HG03439 (cell line): ENCODE data around the gene ARF5.
"Not testable (repeated sequence)": the region's sequence is repeated elsewhere in the genome, so short reads cannot be mapped to it uniquely, and the experiment has no call there.

Experiments
- ATAC-seq: cut with Tn5 transposase; IDR thresholded peaks from one replicate; pipeline ENCODE4 v1.9.1; 2021; ENCODE audit warnings: mild to moderate bottlenecking, moderate library complexity; ENCODE audit not compliant: unreplicated experiment

ARF5 gene

GRCh38 chr7:127588019-127588696 is at the start of gene ARF5:
Gene ARF5, plus strand, starts transcription at chr7:127588411. Its CDS starts 88 bp downstream, at chr7:127588499.
- ATAC-seq = peak; percentile 62

- no peak for ATAC-seq
Measured at GRCh38 chr7:127539116-127539515, 49.1 kb upstream of the ARF5 start.

GRCh38 chr7:127540461-127540860 is 47.8 kb upstream of the ARF5 start:
- ATAC-seq = not testable (repeated sequence)

- no peak for ATAC-seq
Measured at GRCh38 chr7:127541548-127541947, 46.7 kb upstream of the ARF5 start.

DNA sequence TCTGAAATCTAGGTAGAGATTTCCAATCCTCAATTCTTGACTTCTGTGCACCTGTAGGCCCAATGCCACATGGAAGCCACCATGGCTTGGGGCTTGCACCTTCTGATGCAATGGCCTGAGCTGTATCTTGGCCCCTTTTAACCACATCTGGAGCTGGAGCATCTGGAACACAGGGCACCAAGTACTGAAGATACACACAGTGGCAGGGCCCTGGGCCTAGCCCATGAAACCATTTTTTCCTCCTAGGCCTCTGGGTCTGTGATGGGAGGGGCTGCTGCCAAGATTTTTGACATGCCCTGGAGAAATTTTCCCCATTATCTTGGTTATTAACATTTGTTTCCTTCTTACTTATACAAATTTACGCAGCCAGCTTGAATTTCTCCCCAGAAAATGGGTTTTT is 41.9 kb upstream of the ARF5 start:
- ATAC-seq = no peak

DNA sequence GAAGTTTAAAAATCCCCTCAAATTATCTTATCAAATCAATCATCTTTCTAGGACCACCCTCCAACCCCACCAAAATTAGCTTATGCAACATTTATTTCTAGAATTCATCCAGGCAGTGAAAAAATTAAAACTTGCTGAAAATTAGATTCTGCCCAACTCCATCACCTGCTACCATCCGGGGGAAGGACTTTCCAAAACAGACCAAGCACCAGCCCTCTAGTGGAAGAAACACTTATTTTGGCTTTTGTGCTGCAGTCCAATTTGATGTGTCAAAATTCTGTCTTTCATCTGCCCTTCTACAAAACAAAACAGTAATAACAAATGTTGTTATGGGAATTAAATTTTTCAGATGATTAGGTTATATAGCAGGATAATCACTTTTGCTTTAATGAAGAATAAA is 38.0 kb upstream of the ARF5 start:
- ATAC-seq = no peak

DNA sequence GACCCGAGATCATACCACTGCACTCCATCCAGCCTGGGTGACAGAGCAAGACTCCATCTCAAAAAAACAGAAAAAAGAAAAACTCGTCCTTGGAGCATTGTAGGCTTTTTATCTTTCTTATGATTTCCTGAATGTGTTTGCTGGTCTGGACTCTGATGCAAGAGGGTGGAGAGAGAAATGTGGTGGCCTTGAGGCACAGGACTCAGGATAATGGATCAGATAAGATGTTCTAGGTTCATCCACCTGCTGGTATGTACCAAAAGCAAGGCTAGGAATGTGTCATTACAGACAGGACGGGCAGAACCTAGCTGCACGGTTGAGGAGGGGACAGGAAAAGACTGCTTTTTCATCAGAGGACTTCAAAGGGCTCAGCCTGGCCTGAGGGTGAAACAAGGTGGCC is 36.3 kb upstream of the ARF5 start:
- no peak for ATAC-seq

- no peak for ATAC-seq
Measured at GRCh38 chr7:127556404-127556803, 31.8 kb upstream of the ARF5 start.

DNA sequence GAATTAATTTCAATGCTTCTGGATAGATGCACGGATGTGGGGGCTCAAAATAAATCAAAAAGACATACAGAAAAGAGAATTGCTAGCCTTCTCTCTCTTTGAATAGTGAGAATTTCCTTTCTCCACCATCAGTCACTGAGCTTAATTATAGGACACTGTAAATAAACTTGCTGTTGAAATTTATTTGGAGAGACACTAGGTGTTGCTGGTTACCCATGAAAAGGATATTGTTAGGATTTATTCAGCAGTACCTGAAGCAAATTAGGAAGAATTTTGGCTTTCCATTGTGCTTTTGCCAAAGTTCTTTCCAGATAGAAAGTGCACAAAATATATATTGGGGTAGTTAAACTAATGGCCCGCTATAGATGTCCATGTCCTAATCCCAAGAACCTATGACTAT is 30.4 kb upstream of the ARF5 start:
- ATAC-seq = no peak

- no peak for ATAC-seq
Measured at GRCh38 chr7:127566242-127566641, 22.0 kb upstream of the ARF5 start.

DNA sequence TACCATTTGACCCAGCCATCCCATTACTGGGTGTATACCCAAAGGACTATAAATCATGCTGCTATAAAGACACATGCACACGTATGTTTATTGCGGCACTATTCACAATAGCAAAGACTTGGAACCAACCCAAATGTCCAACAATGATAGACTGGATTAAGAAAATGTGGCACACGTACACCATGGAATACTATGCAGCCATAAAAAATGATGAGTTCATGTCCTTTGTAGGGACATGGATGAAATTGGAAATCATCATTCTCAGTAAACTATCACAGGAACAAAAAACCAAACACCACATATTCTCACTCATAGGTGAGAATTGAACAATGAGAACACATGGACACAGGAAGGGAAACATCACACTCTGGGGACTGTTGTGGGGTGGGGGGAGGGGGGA is 20.2 kb upstream of the ARF5 start:
- ATAC-seq = not testable (repeated sequence)

- no peak for ATAC-seq
Measured at GRCh38 chr7:127571741-127572505, 16.3 kb upstream of the ARF5 start.

GRCh38 chr7:127578036-127578684 is 10.1 kb upstream of the ARF5 start:
- ATAC-seq = no peak

DNA sequence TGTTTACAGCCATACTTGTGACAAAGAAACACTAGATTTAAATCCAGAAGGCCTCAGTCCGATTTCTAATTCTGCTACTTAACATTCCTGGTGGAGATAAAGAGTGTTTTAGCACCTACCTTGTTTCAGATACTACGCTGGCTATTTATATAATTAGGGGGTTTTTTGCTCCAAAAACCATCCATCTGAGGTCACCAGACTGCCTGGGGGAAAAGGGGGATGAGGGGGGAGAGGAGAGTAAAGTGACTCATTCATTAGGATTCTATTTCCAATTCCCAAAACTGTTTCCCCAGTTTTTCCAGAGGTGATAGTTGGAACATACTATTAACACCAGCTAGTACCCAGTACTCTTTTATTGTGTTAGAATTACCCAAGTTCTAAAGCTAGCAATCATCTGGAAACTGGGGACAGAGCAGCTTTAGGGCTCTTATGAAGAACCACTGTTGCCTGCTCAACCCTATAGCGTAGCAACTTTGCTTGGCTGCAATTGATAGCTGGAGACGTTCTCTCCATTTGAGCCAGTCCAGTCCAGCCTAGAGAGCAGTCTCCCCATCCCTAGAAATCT is 9.4 kb upstream of the ARF5 start:
- no peak for ATAC-seq

DNA sequence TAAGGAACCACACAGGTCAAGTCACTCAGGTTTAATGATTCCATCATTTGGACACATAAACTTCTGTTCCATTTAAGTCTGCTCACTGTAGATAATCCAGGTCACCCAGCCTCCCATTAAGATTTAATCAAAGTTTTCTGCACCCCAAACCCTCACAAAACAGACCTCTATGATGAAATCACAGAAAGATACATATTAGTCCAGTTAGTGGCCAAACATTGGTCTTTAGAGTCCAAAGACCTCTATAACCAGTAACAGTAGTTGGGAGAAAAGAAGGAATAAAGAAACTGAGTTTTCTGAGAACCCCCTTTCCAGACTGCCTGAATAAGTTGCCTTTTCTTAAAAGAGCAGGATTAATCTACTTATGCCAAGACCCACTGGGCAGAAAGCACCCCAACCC is 7.6 kb upstream of the ARF5 start:
- no peak for ATAC-seq

GRCh38 chr7:127581716-127582115 is 6.5 kb upstream of the ARF5 start:
- no peak for ATAC-seq

DNA sequence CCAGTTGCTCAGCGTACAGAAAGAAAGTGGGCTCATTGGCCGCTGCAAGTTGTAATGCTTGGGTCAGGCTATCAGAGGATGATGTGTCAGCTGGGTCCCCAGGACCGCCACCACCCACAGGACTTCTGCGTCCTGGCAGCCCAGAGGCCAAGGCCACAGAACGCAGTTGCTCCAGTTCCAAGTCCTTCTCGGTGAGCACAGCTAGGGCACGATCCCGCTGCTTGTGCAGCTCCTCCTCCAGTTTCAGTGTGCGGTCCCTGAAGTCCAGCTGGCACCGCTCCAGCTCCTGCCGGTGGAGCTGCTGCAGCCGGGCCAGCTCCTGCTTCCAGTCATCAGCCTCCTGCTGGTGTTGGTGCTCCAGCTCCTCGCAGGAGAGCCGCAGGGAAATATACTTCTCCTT is 5.8 kb upstream of the ARF5 start:
- no peak for ATAC-seq

DNA sequence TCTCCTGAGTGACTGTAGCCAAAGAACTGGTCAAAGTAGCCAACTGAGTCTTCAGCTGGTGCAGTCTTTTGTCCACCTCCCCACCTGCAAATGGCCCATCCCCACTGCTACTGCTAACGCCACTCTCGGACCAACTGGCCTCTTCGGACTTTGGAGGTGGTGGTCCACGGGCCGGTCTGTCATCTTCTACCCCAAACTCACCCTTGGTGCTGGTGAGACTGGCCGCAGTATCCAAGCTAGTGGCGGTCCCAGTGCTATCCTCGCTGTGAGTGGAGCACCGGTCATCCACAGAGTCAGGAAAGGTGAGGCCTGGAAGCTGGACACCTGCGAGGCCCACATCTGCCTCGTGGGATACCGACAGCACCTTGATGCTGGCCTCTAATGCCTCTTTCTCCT is 3.6 kb upstream of the ARF5 start:
- no peak for ATAC-seq

DNA sequence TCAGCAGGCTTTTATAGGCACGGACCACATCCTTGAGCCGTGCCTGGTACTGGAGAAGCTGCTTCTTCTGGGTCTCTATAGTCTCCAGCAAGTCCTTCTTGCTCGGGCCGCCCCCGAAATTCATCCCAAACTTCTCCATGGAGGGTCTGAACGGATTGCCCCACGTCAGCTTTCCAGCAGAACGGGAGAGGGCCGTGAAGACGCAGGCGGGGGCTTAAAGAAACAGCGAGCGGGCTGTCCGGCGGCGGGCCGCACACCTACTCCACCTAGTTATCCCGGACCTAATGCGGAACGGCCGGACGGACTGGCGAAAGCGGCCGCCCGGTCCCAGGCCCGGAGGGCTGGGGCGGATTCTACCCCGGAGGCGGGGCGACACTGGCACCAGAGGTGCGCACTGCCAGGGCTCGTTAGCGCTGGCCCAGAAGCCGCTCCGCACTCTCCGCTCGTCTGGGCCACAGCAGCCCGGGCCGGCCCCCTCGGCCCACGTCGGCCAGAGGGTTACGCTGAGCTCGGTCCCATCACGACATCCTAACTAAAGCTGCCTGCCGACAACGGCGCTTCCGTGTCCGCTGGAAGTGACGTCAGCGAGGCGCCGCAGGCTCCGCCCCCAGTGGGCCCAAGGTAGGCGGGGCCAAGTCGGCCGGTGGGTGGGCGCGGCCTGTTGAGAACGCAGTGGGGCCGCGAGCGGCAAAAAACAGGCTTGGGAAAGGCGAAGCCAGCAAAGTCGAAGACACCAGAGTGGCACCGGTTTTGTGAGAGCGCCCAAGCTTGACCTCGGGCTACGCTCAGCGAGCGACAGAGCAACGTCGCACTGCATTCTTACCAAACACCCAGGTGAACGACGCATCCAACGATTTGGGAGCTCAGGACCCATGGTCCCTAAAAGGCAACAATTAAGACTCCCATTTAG is 2.9 kb upstream of the ARF5 start, which contains the start of gene GCC1:
Gene GCC1, minus strand, starts transcription at position 553 of the 910 bp plus-strand sequence. Its CDS starts 414 bp downstream, at position 139.
- ATAC-seq = peak; percentile 81

DNA sequence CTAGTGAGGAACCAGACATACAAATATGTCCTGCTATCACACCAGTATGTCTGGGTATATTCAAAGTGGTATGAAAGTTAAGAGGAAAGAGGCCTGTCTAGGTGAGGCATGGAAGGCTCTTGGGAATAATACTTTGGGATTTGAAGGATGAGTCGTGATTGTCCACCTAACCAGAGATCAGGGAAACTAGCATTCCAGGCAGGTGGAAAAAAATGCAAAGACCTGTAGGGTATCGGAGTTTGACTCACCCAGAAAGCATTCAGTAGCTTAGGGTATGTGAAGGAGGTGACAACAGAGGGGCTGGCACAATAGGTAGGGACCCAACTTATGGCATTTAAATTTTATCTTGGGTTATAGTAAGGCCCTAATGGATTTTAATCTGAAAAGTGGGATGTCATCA is 1.9 kb upstream of the ARF5 start:
- ATAC-seq = no peak

GRCh38 chr7:127587663-127588018 is 570 bp upstream of the ARF5 start:
- no peak for ATAC-seq
